Endometrial microvascular endothelial cells (primary cell): ENCODE data around the gene CCDC102A. TPM values are rescaled to one million over a fixed set of nuclear protein-coding genes. Genes with fewer than 3 reads are reported as not detected.

Experiments
- in situ Hi-C: cut with HindIII; loops from 2 replicates; pipeline ENCODE4 v1.10.0; 2017; ENCODE audit warnings: low sequenced_read_pairs, low pct_unique_long_range_greater_than_20kb; ENCODE audit errors: inconsistent ontology term
- total RNA-seq: library from RNA; depleted of rRNA; stranded (reverse); fragments of >200 nt; gene quantifications from one replicate; pipeline ENCODE4 v1.2.3, GENCODE V29; 2015; ENCODE audit errors: inconsistent ontology term

Gene CCDC102A
- total RNA-seq, 1 donor from 2014 or later, result 9.8 TPM

DNA sequence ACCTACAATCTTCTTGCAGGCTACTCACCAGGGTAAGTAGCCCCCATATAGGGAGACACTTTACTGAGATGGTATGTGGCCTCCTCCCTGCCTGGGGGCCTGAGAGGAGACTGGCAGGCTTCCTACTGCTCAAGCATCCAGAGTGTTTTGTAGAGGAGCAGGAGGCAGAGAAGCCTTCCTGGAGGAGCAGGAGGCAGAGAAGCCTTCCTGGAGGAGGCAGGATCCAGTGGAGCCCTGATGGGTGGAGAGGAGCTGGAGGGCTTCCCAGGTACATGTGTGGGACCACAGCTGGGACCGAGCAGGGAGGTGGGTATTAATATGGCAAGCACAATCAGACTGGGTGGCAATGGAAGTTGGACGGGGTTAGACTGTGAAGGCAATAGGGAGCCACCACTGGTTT lies 4.0 kb upstream of the CCDC102A start:
- in situ Hi-C loops, result no loop called here

DNA sequence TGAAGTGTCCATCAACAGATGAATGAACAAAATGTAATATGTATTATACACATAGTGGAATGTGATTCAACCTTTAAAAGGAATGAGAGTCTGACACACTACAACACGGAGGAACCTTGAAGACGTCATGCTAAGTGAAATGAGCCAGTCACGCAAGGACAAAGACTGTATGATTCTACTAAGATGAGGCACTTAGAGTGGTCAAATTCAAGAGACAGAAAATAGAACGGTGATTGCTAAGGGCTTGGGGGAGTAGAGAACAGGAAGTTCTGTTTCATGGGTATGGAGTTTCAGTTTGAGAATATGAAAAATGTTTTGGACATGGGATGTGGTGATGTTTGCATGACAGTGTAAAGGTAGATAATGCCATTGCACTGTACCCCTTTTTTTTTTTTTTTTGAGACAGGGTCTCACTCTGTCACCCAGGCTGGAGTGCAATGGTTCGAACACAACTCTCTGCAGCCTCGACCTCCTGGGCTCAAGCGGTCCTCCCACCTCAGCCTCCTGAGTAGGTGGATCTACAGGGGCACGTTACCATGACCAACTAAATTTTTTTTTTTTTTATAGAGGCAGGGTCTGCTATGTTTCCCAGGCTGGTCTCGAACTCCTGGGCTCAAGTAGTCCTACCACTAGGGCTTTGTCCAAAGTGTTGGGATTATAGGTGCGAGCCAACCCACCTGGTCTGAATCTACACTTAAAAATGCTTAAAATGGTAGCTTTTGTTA lies 2.9 kb upstream of the CCDC102A start:
- in situ Hi-C loops, result no loop called here

DNA sequence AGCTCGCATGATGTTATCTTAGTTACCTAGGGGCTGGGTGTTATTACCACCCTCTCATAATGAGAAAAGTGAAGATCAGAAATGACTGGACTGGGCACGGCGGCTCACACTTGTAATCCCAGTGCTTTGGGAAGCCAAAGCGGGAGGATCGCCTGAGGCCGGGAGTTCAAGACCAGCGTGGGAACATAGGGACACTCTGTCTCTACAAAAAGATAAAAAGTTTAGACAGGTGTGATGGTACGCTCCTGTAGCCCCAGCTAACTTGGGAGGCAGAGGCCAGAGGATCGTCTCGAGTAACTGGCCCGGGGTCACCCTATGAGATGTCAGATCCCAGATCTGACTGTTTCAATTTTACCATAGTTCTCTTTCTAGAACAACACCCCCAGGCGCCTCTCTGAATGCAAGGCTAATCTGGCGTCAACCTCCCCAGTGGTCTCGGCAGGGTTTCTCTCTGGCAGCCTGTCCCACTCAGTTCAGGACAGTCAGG lies 1.9 kb upstream of the CCDC102A start:
- in situ Hi-C loops, result no loop called here

DNA sequence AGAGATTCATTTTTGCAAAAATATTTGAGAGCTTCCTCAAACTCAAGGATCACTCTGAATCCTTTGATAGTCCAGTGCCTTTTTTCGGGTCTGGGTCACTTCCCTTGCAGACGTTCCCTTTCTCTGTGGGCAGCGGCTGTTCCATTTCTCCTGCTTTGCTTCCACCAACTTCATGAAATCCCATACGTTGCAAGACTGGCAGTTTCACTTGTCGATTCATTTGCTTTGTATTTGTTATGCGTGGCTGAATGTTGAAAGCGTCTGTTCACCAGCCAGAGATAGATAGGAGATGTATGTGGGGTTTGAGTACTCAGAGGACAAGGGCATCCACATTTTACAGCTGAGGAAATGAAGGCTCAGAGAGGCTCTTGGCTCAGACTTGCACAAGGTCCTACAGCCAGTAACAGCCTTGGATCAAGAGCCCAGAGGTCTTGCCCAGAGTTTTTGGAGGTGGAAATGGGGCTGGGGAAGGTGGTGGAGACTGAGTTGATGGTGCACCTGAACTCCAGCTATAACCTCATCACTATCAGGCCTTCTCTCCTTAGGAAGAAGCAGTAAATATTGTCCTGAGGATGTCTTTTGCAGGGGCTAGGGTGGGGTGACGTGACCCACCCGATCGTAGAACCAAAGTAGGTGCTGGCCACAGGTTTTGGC lies 1.3 kb upstream of the CCDC102A start:
- in situ Hi-C loops, result no loop called here

DNA sequence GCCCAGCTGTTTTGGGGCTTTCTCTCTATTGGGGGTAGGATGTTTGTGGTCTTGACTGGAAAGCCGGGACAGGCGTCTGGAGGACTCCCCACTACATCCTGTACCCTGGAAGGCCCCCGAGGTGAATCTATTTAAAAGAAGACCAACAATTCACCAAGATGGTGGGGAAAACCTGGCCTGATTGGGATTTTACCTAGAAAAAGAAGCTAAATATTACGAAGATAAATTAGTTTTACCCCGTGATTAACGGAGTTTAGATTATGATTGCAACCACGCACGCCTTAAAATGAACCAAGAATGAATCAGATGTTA lies 779 bp upstream of the CCDC102A start:
- in situ Hi-C loops, result no loop called here

DNA sequence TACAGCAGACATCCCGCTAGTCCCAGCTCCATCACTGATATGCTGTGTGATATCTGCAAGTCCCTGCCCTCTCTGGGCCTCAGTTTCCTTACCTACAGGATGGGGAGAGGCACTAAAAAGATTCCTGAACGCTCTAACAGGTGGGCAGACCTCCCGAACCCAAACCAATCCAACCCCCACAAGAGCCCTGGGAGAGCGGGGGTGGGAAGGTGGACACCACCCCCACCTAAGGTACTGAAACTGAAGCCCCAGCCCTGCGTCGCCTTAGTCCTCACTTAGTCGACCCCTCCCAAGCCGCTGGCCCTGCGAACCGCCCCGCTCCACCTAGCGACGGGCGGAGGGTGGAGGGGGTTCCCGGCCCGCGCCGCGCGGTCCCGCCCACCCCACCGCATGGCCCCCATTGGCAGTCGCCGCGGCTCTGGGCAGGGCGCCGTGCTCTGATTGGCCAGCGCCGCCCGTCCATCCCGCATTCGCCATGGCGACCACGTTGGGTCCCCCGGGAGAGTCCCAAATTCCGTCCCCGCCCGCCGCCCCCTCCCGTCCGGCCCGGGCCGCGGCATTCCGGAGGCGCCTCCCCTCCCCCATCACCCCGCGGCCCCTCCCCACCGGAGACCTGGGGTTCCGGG lies 578 bp downstream of the CCDC102A start:
- in situ Hi-C loops, result no loop called here

DNA sequence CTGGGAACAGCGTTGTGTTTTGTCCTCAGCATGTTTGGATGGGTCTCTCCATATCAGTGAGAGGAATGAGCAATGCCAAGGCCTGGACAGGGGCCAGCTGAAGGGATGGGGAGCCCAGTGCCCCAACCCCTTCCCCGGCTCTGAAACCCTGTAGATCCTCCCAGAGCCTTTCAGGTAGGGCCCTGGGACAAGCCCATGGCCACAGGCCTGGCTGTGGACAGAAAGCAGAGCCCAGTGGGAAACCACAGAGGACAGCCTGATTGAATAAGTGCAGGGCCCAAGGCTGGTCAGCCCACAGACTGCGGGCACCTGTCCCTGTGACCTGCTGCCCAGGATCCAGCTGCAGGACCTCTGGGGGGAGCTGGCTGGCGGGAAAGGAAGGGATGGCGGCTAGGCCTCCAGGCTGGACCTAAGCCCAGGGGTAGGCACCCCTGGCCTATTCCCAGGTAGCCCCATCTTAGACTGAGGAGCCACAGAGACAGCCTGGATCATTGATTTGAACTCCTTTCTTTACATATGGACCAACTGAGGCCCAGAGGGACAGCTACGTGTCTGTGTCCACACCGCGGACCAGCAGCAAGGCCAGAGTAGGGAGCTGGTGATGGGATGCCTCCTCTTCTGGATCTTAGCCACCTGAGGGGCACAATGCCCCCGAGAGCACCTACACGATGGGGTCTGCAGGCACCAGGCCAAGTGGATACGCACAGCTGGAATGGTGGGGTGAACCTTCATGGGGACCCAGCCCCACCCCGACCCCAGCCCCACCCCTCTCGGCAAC lies 1.3 kb downstream of the CCDC102A start:
- in situ Hi-C loops, result no loop called here

DNA sequence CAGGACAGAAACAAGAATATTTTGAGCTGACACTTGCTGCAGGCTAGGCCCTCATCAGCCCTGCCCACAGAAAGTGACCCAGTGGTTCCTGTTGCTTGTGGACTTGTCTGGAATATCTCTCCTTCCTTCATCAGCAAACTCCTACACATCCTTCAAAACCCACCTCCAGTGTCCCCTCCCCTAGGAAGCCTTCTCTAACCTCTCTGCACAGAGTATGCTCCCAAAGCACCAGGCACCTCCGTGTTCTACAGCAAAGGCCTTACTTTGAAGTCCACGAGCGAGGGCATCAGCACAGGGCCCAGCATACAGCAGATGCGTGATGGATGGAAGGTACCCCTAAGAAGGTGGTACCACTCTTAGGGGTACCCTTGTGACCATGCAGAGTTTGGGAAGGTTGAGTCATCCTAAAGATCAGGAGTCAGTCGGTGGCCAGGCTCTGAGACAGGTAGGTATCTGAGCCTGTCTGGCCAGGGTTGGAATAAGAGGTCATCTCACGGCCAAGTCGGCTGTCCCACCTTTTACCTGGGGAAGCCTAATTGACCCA lies 2.0 kb downstream of the CCDC102A start:
- in situ Hi-C loops, result no loop called here

DNA sequence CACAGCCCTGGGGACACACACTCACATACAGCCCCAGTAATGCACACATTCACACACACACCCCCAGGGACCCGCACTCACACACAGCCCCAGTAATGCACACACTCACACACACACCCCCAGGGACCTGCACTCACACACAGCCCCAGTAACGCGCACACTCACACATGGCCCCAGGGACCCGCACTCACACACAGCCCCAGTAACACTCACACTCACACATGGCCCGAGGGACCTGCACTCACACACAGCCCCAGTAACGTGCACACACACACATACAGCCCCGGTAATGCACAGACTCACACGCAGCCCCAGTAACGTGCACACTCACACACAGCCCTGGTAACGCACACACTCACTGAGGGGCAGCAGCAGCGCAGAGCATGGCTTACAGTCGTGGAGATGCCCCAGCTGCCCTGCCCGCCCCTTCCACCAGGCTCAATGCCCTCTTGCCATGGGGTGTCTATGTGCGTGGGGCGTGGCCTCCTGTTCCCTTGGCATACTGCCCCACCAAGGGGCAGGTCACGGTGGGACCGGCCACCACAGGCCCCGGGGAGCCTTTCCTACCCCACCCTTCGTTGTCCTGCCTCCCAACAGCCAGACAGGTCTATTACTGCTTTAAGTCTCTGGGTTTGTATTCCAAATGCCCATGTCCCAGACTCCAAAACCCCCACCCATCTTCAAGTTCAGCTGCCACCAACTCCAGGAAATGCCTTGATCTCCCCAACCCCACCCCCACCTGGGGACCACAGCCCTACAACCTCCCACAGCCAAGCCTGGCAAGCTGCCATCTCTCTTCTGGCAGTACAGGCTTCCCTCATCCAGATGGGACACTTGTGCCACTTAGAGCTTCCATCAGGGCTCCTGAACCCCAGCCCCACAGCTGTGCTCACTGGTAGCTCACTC lies 2.7 kb downstream of the CCDC102A start:
- in situ Hi-C loops, result no loop called here

DNA sequence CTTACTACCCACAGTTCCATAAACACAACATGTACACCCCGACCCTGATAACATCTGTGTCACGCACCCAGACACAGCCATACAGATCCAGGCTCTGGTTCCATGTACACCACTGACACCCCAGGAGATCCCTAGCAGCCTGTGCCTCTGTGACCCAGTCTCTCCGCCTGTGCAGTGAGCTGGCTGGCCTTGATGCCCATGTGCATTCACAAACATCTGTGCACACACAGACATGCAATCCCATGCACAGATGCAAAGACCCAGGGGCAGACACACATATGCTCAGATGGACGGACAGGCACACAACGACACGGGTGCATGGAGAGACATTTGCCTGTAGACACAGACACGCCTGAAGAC lies 4.1 kb downstream of the CCDC102A start:
- in situ Hi-C loops, result no loop called here

DNA sequence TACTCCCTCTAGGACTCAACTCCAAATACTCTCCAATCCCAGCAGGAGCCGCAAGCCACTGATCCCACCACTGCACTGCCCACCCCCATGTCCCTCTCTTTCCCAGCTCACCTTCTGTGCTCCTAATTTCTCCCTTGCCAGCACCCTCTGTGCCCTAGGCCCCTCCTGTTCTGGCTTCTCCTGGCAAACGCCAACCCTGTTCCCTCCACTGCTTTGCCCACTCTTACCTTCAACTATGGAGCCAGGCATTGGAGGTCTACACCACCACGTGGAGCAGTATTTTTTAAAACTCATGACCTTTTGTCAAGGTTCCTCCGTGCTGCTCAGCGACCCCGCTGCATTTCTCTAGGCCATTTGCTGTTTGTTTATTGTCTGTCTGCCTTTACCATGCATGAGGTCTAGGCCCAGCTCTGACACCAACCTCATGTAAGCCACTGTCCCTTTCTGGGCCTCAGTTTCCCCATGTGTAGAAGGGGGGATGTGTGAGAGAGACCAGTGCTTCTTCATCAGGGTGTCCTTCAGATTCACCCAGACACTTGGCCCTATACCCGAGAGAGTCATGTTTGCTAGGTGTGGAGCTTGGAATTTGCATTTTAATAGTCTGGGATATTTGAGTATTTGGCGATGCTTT lies 4.6 kb downstream of the CCDC102A start:
- in situ Hi-C loops, result no loop called here

DNA sequence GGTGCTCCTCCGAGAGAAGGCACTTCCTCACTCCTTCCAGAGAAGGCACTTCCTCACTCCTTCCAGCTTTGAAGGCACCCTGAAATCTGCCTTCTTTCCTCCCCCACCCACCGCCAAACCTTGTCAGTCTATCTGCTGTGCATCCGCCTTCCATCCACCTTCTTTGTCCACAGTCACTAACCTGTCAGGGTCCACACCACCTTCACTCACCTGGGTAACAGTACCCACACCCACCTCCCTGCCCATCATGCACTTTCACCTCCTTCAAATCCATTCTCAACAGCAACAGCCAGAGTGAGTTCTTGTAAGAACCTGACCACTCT lies 5.2 kb downstream of the CCDC102A start:
- in situ Hi-C loops, result no loop called here

DNA sequence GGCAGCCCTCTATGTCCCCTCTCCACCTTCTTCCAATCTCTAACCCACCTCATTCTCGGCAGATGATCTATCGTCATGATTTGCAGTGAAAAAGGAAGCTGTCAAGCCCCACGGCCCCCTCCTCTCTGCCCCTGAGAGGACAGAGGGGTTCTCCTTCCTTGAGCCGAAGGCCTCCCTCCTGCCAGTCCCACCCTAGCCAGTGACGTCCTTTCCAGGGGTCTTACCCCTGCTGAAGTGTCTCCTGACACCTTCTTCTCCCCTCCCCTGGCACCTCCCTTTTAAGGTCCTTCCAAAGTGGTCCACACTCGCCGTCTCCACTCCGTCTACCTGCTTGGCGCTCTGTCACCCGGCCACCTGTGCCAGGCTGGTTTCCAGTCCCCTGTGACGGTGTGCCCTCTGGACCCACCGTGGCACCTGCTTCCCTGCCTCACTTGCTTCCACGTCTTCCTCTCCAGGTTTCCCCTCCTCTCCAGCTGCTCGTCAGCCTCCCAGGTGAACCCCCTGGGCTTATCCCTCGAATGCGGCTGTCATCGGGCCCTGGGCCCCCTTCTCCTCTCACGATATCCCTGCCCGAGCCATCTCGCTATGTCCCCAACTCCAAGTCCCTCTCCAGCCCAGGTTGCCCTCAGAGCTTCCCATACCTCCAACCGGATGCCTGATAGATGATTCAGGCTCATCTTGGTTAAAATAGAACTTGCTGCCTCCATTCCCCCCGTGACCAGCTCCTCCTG lies 5.7 kb downstream of the CCDC102A start:
- in situ Hi-C loops, result no loop called here

DNA sequence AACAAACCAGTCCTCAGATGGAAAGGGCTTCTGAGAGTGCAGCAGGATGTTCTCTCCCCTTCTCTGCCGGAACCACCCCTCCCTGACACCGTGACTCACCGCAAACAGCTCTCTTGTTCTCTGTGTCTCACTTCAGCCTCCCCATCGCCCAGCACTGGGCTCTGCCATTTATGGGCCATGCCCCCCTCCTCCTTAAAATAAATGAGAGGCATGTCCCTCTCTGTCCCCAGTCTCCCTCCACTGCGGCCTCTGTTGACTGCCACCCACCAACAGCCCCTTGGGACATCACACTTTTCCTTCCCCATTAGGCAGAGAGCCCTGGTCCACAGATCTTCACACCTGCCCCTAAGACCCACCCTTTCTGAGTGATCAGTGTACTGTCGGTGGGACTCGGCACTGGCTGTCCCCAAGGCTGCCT lies 6.3 kb downstream of the CCDC102A start:
- in situ Hi-C loops, result no loop called here

DNA sequence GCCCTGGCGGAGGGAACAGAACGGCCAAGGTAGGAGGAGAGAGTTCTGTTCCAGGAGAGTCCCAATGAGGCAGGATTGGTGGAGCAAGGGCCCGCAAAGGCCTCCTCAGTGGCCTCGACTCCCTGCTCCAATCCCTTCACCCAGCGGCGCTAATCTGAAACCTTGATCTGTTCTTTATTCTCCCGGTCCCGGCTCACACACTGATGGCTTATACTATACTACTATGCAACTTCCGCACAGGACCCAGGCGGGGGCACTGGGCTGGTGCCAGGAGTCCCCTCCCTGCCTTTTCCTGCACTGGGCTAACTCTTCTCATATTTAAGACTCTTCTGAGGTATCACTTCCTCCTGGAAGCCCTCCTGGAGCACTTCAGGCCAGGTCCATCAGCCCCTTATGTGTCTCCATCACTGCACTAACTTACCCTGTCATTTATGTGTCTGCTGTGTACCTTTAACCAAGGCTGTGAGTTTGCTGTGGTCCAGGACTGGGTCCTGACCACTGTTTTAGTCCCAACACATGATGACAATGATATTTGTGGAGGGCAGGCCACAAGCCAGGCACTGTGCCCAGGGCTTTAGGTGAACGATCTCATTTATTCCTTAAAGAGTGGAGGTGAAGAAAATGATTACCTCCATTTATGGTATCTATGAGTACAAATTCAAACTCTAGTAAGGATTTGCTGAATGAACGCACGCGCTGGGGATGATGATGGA lies 6.8 kb downstream of the CCDC102A start:
- in situ Hi-C loops, result no loop called here

DNA sequence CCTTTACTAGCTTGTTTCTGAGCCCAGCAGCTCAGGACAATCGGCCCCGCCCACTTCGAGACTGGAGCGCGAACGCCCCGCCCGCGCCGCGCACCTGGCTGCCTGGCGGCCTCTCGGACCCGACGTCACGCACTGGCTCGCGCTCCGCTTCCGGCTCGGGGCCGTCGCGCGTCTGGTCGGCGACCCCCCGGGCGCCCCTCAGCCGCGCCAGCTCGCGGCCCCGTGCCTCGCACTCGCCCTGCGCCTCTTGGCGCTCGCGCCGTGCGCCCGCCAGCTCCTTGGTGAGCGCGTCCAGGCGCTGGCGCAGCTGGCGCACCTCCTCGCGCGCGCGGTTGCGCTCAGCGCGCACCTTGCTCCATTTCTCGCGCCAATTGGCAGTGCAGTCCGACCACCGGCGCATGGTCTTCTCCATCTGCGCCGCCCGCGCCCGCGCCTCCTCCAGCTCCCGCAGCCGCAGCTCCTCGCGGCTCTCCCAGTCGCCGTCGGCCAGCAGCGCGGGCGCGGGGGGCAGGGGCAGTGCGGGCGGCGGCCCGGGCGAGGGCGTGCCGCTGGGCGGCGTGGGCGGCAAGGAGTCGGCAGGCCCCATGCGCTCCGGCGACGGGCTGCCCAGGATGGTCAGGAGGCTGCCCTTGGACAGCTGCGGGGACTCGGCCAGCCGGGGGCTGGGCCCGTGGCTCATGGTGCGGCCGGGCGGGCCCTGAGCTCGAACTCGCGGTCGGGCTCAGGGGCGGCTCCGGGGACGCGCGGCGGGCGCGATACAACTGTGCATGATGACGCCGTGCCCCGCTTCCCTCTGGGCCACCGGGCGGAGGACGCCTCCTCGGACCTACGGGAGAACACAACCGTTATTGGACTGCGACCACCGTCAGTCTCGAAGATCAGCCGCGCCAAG lies 7.6 kb downstream of the CCDC102A start:
- in situ Hi-C loops, result no loop called here
